ENCODE data around the gene BRCA1.
"Not testable (repeated sequence)": the region's sequence is repeated elsewhere in the genome, so short reads cannot be mapped to it uniquely, and the experiment has no call there.

BRCA1 gene

GRCh38 chr17:43125133-43125966 lies at the start of gene BRCA1:
Gene BRCA1 (minus strand): TSS chr17:43125364. CDS start chr17:43124096, 1,268 bp downstream.
- DNase-seq (ENCODE audit: low read depth in 1 of 2, low spot score in 1 of 2), result peak; percentile 78 to 83

- no peak for DNase-seq (ENCODE audit: low read depth in 1 of 2, low spot score in 1 of 2)
Measured at GRCh38 chr17:43171586-43172487, 46.7 kb upstream of the BRCA1 start.

GRCh38 chr17:43170766-43171585 lies 45.8 kb upstream of the BRCA1 start, which contains the start of gene NBR1:
Gene NBR1 (plus strand): TSS chr17:43171214. CDS start chr17:43175800, 4,586 bp downstream.
- DNase-seq (ENCODE audit: low read depth in 1 of 2, low spot score in 1 of 2), result peak; percentile 83 to 87

GRCh38 chr17:43170140-43170765 lies 45.1 kb upstream of the BRCA1 start:
- DNase-seq (ENCODE audit: low read depth in 1 of 2, low spot score in 1 of 2), result peak; percentile 64 to 66

- no peak for DNase-seq (ENCODE audit: low read depth in 1 of 2, low spot score in 1 of 2)
Measured at GRCh38 chr17:43169561-43170139, 44.5 kb upstream of the BRCA1 start.

- not testable (repeated sequence) for DNase-seq (ENCODE audit: low read depth in 1 of 2, low spot score in 1 of 2)
Measured at GRCh38 chr17:43165971-43166370, 40.8 kb upstream of the BRCA1 start.

- not testable (repeated sequence) for DNase-seq (ENCODE audit: low read depth in 1 of 2, low spot score in 1 of 2)
Measured at GRCh38 chr17:43159957-43160356, 34.8 kb upstream of the BRCA1 start.

- not testable (repeated sequence) for DNase-seq (ENCODE audit: low read depth in 1 of 2, low spot score in 1 of 2)
Measured at GRCh38 chr17:43159232-43159631, 34.1 kb upstream of the BRCA1 start.

GRCh38 chr17:43155666-43156065 lies 30.5 kb upstream of the BRCA1 start:
- DNase-seq (ENCODE audit: low read depth in 1 of 2, low spot score in 1 of 2), result no peak

- DNase-seq (ENCODE audit: low read depth in 1 of 2, low spot score in 1 of 2), result not testable (repeated sequence)
Measured at GRCh38 chr17:43153197-43153835, 28.2 kb upstream of the BRCA1 start.

- DNase-seq (ENCODE audit: low read depth in 1 of 2, low spot score in 1 of 2), result no peak
Measured at GRCh38 chr17:43151880-43152456, 26.8 kb upstream of the BRCA1 start.

GRCh38 chr17:43146649-43147048 lies 21.5 kb upstream of the BRCA1 start:
- no peak for DNase-seq (ENCODE audit: low read depth in 1 of 2, low spot score in 1 of 2)

GRCh38 chr17:43143201-43143600 lies 18.0 kb upstream of the BRCA1 start:
- DNase-seq (ENCODE audit: low read depth in 1 of 2, low spot score in 1 of 2), result no peak

GRCh38 chr17:43142153-43142552 lies 17.0 kb upstream of the BRCA1 start:
- DNase-seq (ENCODE audit: low read depth in 1 of 2, low spot score in 1 of 2), result no peak

- no peak for DNase-seq (ENCODE audit: low read depth in 1 of 2, low spot score in 1 of 2)
Measured at GRCh38 chr17:43140396-43141332, 15.5 kb upstream of the BRCA1 start.

GRCh38 chr17:43138531-43138930 lies 13.4 kb upstream of the BRCA1 start:
- not testable (repeated sequence) for DNase-seq (ENCODE audit: low read depth in 1 of 2, low spot score in 1 of 2)

GRCh38 chr17:43136574-43136973 lies 11.4 kb upstream of the BRCA1 start:
- DNase-seq (ENCODE audit: low read depth in 1 of 2, low spot score in 1 of 2), result not testable (repeated sequence)

- no peak for DNase-seq (ENCODE audit: low read depth in 1 of 2, low spot score in 1 of 2)
Measured at GRCh38 chr17:43135454-43135819, 10.3 kb upstream of the BRCA1 start.

Data from stimulated activated CD4-positive, alpha-beta T cell treated with anti-CD3 and anti-CD28 coated beads, Interleukin-15, amount 100 ng/mL, for 1 hour (primary cell).